Hepatocyte (in vitro differentiated cells): ENCODE results near the gene WDR59.

Experiments
- EZH2phosphoT487 ChIP-seq: fragments of 200-600 bp; sonication (generic); IDR thresholded peaks from one replicate; pipeline ENCODE4 v1.6.1; 2018; ENCODE audit warnings: antibody characterized with exemption, mild to moderate bottlenecking, low read depth, moderate library complexity; ENCODE audit not compliant: unreplicated experiment, severe bottlenecking
- TF ChIP-seq, protein P1 (sequence below): fragments of 200-600 bp; sonication (generic); IDR thresholded peaks from 2 replicates; pipeline ENCODE4 v1.5.1; 2016; ENCODE audit warnings: antibody characterized with exemption, mild to moderate bottlenecking; ENCODE audit not compliant: poor library complexity

DNA sequence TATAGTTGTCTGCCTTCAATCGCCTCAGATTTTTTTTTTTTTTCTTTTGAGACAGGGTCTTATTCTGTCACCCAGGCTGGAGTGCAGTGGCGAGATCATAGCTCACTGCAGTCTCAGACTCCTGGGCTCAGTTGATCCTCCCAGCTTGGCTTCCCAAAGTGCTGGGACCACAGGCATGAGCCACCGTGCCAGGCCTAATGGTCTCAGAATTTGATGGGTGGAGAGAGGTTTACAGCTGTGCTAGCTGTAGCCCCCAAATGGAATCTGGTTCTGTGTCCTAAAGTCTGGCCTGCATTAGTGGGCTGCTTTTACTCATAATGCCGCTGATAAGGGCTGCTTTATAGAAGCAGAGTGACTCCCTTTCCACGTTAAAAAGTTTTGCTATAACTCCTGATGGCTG lies 19.0 kb upstream of the WDR59 start:
- no peak for TF ChIP-seq EZH2phosphoT487
- TF ChIP-seq, protein P1, sequence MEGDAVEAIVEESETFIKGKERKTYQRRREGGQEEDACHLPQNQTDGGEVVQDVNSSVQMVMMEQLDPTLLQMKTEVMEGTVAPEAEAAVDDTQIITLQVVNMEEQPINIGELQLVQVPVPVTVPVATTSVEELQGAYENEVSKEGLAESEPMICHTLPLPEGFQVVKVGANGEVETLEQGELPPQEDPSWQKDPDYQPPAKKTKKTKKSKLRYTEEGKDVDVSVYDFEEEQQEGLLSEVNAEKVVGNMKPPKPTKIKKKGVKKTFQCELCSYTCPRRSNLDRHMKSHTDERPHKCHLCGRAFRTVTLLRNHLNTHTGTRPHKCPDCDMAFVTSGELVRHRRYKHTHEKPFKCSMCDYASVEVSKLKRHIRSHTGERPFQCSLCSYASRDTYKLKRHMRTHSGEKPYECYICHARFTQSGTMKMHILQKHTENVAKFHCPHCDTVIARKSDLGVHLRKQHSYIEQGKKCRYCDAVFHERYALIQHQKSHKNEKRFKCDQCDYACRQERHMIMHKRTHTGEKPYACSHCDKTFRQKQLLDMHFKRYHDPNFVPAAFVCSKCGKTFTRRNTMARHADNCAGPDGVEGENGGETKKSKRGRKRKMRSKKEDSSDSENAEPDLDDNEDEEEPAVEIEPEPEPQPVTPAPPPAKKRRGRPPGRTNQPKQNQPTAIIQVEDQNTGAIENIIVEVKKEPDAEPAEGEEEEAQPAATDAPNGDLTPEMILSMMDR, result no peak
